OCI-LY3 (cell line): ENCODE results near the gene PLOD2.

ENCODE experiments used
- CTCF ChIP-seq: fragments of 200-600, 300-600 bp; sonication (generic); IDR thresholded peaks from 2 replicates; pipeline ENCODE4 v1.5.1; 2014; ENCODE audit warnings: antibody characterized with exemption, low read length, low read depth
- EZH2phosphoT487 ChIP-seq: fragments of 200-600 bp; shearing (Covaris generic); IDR thresholded peaks from 2 replicates; pipeline ENCODE4 v1.6.1; 2018; ENCODE audit warnings: antibody characterized with exemption, mixed run types, low read depth

GRCh38 chr3:146184241-146185015 is 23.4 kb upstream of the PLOD2 start:
- TF ChIP-seq CTCF (no peak), EZH2phosphoT487 (no peak)
